Urinary bladder (tissue), 4 donors: ENCODE results near the gene RPTOR. TPM values are rescaled to one million over a fixed set of nuclear protein-coding genes. Genes with fewer than 3 reads are reported as not detected.

Experiments used
- DNase-seq: peaks from one replicate; pipeline ENCODE4 v3.0.0-alpha.2; 2015; ENCODE audit errors: extremely low spot score
- H3K27ac ChIP-seq: one replicate; pipeline ENCODE4 v1.5.1; 2013; ENCODE audit warnings: low read depth, mild to moderate bottlenecking, moderate library complexity
- H3K36me3 ChIP-seq: one replicate; pipeline ENCODE4 v1.6.1; 2013; ENCODE audit warnings: mild to moderate bottlenecking, moderate library complexity; ENCODE audit not compliant: insufficient read depth
- H3K4me1 ChIP-seq: one replicate; pipeline ENCODE4 v1.6.1; 2013; ENCODE audit warnings: mild to moderate bottlenecking, moderate library complexity; ENCODE audit not compliant: insufficient read depth
- H3K4me3 ChIP-seq: one replicate; pipeline ENCODE4 v1.5.1; 2013; ENCODE audit warnings: low read depth, low read length
- WGBS: extraction: QIAGEN DNeasy Blood & Tissue Kit; methylation state at CpG from one replicate; pipeline ENCODE4 v1.1.7; 2013; 5-methylcytosine and 5-hydroxymethylcytosine counted together
- polyA plus RNA-seq: library from polyadenylated mRNA; stranded (reverse); fragments of 200-250 nt; gene quantifications from one replicate; pipeline ENCODE4 v1.2.3, GENCODE V29; 2013
- total RNA-seq: library from RNA; depleted of rRNA; stranded (reverse); fragments of >200 nt; gene quantifications from one replicate; pipeline ENCODE4 v1.2.3, GENCODE V29; 2014
- donor health status: healthy with polysubstance abuse.
- donor health status: healthy.

RPTOR gene
- total and polyA plus RNA-seq, 2 donors = 23.5 to 54.1 TPM

DNA sequence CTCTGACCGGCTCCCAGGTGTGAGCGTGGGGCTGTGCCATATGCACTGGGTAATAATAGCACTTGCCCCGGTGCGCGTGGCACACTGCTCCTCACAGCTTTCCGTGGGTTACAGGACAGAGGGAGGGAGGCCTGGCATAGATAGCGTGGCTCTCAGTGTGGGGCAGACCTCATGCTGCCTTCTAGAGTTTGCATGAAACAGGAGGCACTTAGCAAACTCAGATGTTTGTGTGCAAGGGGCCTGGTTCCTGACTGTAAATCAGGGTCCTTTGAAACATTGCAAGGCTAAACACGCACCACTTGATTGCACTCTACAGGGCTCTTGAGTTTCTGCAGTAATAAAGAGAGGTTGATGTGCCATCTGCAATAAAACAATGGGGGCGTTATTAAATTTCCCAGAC lies 101.7 kb downstream of the RPTOR start:
- H3K27ac ChIP-seq = no peak overlapping the region
- H3K36me3 ChIP-seq = no peaks in the 10 kb centered on the region
- DNase-seq = no peak
- 92% methylated on average over 9 of the region's 9 CpGs for WGBS
- H3K4me1 ChIP-seq = no peaks in the 10 kb centered on the region
- no peak overlapping the region for H3K4me3 ChIP-seq

DNA sequence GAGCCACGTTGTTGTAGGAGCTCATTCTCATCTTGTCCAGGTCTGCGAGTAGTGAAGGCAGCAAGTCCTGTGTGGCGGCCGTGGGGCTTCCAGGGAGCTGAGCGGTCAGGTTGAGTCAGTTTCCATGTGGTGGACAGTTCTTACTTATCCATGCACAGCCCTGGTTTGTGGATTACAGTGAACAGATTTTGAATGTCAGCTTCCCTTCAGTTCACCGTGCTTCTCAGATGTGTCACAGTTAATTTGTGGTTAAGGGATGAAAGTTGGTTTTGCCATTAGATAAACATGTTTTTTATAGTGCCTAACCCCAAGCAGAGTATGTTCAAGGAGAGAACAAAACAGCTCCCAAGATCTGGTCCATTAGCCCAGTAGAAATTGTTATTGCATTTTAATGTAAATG lies 103.1 kb downstream of the RPTOR start:
- 58% methylated on average over 6 of the region's 6 CpGs for WGBS
- DNase-seq = no peak
- Histone ChIP-seq H3K27ac (no peak overlapping the region), H3K4me3 (no peak overlapping the region), H3K4me1 (no peaks in the 10 kb centered on the region), H3K36me3 (no peaks in the 10 kb centered on the region)

DNA sequence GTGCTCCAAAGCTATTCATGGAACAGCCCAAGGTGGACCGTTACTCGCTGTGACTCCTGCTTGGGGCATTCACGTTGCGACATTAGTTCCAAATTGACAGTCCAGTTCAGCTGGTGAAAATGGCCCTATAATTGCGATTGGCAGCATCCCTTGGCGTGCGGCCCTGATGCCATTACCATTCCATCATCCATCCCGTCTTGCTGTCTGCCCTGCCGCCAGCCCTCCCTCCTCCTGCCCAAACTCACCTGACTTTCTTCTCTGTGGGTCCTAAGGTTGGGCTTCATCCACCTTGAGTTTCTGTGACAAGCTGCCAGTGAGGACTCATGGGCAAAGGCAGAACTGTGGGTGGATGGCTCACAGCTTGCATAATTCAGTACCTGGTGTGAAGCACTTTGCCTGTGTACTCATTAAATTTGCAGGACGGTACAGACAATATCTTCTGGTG lies 104.6 kb downstream of the RPTOR start:
- no peak overlapping the region for H3K27ac ChIP-seq
- 90% methylated on average over 10 of the region's 10 CpGs for WGBS
- no peak overlapping the region for H3K4me3 ChIP-seq
- no peaks in the 10 kb centered on the region for H3K4me1 ChIP-seq
- no peak for DNase-seq
- no peaks in the 10 kb centered on the region for H3K36me3 ChIP-seq

DNA sequence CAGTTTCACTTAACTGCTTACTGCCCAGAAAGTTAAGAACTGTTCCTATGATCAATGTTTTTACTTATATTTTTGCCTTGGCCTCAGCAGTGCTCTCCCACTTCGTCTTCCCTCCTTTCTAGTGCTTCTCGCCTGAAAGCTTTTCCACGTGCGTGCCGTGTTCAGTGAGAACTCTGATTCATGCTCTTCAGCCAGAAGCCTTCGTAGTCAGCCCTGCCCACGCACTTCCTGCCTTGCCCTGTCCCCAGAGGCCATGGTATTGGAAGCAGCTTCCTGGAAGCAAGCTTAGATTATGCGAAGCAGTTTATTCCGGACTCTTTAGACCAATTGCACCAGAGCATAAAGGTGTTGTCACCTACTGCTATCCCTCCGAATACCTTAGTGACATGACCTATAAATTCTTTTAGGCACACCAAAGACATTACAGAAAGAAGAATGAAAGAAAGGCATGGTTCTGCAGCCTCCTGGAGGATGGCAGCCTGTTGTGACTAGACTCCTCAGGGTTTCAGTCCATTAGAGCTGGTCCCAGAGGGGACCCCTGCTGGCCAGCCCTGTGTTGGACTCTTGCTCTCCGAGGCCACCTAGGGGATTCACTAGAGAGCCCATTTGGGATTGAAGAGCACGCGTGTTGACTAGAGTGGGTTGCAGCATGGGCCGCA lies 105.2 kb downstream of the RPTOR start:
- WGBS = 77% methylated on average over 14 of the region's 14 CpGs
- no peak overlapping the region for H3K27ac ChIP-seq
- H3K36me3 ChIP-seq = no peaks in the 10 kb centered on the region
- no peak overlapping the region for H3K4me3 ChIP-seq
- no peaks in the 10 kb centered on the region for H3K4me1 ChIP-seq
- DNase-seq = no peak

DNA sequence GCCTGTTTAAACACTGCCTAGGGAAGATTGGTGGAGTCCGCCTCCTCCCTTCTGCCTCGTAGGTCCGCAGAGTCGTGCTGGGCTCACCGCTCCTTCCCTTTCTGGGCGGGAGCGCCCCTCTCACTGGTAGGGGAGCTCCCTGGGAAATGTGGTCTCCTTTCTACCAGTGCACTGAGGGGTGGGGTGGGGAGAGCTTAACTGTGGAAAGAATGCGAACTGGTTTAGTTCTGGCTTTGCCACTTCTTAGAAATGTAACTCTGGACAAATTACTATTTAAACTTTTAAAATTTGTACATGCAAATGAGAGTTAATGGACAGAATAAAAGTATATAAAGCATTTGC lies 105.7 kb downstream of the RPTOR start:
- no peak overlapping the region for H3K27ac ChIP-seq

DNA sequence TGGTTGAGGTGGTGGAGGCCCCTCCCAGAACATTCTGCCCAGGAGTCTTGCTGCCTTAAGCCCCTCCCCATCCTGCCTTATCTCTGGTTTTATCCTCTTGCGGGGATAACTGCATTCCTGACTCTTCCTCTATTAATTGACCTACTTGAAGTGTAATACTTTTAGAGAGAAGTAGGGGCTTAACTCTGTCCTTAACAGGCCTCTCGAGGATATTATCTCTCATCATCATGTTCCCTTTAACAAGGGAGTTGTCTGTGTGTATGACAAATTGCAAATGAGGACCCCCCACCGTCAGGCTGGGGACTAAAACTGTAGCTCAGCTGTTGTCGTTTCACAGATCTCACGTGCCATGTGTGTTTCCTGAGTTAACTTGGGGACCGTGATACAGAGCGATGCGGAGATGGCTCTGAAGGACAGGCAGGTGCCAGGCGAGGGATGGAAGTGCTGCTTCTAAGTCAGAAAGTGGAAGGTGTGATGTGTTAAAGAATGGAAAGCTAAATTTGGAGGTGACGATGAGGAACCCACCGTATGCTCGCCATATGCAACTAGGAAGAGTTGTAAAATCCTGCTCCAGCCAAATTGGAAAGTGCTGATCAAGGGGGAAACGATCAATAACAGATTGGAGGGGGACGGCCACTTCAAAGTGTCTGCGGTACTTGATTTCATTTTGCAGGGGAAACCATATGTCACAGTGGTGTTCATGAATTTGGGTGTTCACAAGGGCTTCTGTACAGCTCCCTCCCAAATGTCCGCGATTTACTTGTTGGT lies 106.3 kb downstream of the RPTOR start:
- Histone ChIP-seq H3K4me1 (no peaks in the 10 kb centered on the region), H3K4me3 (no peak overlapping the region), H3K36me3 (no peaks in the 10 kb centered on the region), H3K27ac (no peak overlapping the region)
- no peak for DNase-seq
- 86% methylated on average over 17 of the region's 17 CpGs for WGBS

More for the DNA sequence above, 105.7 kb downstream of the RPTOR start:
- WGBS = 90% methylated on average over 8 of the region's 8 CpGs
- no peak for DNase-seq
- Histone ChIP-seq H3K4me1 (no peaks in the 10 kb centered on the region), H3K4me3 (no peak overlapping the region), H3K36me3 (no peaks in the 10 kb centered on the region)

DNA sequence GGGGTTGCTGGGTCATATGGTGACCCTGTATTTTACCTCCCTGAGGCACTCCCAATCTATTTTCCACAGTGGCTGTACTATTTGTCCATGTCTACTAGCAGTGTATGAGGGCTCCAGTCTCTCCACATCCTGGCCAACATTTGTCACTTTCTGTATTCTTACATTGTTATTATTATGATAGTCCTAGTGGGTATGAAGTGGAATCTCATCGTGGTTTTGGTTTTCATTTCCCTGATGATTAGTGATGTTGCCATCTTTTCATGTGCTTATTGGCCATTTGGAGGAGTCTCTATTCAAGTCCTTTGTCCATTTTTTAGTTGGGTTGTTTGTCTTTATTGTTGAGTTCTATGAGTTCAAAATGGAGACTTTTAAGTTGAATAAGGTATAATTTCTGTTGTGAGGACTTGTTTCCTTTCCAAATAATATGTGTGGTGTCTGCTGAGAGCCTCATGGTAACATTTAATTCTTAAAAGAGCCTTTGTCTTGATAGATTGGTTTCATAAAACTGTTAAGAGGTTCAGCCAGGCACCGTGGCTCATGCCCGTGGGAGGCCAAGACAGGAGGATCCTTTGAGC lies 108.2 kb downstream of the RPTOR start:
- no peak for DNase-seq
- H3K27ac ChIP-seq = no peak overlapping the region
- 90% methylated on average over 3 of the region's 3 CpGs for WGBS
- H3K36me3 ChIP-seq = no peaks in the 10 kb centered on the region
- no peaks in the 10 kb centered on the region for H3K4me1 ChIP-seq
- H3K4me3 ChIP-seq = no peak overlapping the region

DNA sequence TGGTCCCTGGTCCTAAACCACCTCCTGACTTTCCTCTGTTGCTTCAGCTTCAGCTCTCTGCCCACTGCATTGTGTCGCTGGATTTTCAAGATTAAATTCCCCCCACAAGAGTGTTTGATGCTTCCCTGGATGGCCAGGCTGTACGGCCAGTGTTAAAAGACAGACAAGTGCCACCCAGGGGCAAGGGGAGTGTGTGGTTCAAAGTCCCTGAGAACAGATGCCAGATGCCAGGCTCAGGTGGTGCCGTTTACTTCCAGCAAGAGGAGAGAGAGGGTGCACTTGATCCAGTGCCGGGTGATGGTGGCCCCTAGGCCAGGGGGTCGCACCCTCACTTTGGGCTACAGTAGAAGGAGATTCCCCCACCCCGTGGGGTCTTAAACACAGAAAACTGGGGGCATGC lies 109.2 kb downstream of the RPTOR start:
- WGBS = 96% methylated on average over 6 of the region's 6 CpGs
- H3K4me3 ChIP-seq = no peak overlapping the region
- H3K4me1 ChIP-seq = no peaks in the 10 kb centered on the region
- H3K36me3 ChIP-seq = no peaks in the 10 kb centered on the region
- DNase-seq = no peak
- no peak overlapping the region for H3K27ac ChIP-seq

DNA sequence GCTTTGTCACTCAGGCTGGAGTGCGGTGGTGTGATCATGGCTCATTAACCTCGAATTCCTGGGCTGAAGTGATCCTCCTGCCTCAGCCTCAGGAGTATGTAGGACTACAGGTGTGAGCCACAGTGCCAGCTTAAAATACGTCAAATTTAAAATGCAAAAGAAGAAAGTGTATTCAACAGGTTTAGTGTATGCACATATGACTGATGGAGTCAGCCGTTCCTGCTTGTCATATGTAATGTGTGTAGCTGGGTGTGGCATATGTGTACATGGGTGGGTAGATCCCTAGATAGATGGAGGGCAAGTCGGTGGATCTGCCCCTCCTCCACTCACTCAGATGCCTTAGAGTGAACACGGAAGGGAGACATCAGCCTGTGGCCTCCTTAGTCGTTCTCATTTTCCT lies 111.0 kb downstream of the RPTOR start:
- no peak overlapping the region for H3K27ac ChIP-seq
- no peak for DNase-seq
- 94% methylated on average over 7 of the region's 7 CpGs for WGBS
- H3K4me3 ChIP-seq = no peak overlapping the region
- no peaks in the 10 kb centered on the region for H3K4me1 ChIP-seq
- no peaks in the 10 kb centered on the region for H3K36me3 ChIP-seq

DNA sequence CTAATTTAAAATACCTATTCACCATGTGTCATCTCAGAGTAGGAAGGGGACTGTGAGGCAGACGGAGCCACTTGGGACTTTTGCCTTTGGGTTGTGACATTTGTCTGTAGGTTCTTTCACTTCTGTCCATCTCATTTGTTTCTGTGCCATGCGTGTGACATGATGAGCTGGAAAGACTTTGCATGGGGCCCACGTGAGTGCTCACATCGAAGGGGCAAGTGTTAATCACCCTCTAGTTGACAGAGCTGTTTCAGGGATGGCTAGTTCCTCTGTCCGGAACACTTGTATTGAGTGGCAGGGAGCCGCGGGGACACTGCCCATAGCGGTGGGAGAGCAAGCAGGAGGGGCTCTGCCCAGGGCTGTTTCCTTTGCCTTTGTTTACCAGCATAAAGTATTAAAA lies 112.0 kb downstream of the RPTOR start:
- Histone ChIP-seq H3K4me1 (no peaks in the 10 kb centered on the region), H3K36me3 (no peaks in the 10 kb centered on the region), H3K27ac (no peak overlapping the region), H3K4me3 (no peak overlapping the region)
- 67% methylated on average over 8 of the region's 8 CpGs for WGBS
- DNase-seq = no peak

DNA sequence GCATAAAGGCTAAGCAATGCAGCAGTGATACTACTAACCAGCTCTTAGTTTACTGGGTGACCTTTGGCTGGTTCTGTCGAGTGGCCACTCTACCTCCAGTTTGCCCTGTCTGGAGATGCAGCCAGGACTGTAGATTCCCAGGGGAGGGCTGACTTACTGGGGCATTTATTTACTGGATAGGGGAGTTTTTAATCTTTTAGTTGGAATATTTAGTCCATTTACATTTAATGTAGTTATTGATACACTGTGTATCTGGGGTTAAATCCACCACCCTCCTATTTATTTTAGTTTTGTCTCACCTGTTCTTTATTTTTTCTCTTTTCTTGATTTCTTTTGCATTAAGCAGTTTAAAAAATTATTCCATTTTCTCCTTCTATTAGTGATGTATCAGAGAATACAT lies 112.9 kb downstream of the RPTOR start:
- H3K4me1 ChIP-seq = no peaks in the 10 kb centered on the region
- no peak for DNase-seq
- WGBS = 85% methylated on average over 1 of the region's 1 CpG
- no peak overlapping the region for H3K27ac ChIP-seq
- no peaks in the 10 kb centered on the region for H3K36me3 ChIP-seq
- H3K4me3 ChIP-seq = no peak overlapping the region

DNA sequence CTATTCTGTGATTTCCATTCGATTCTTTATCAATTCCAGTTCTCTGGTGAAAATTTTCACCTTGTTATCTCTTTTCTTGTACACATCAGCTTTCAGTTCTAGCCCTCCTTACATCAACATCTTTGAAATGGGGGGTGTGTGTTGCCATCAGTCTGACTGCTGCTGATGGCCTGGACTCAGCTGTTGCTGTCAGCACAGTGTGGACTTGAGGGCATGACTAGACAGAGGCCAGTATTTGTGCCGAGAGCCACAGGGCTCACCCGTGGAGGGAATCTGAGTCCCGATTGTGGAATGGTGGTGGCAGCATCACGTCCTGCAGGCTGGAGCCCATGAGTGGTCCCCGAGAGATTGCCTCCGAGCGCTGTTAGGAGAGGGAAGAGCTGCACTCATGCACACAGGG lies 114.2 kb downstream of the RPTOR start:
- no peak overlapping the region for H3K4me3 ChIP-seq
- no peak for DNase-seq
- 95% methylated on average over 8 of the region's 8 CpGs for WGBS
- H3K4me1 ChIP-seq = no peaks in the 10 kb centered on the region
- no peaks in the 10 kb centered on the region for H3K36me3 ChIP-seq
- no peak overlapping the region for H3K27ac ChIP-seq

DNA sequence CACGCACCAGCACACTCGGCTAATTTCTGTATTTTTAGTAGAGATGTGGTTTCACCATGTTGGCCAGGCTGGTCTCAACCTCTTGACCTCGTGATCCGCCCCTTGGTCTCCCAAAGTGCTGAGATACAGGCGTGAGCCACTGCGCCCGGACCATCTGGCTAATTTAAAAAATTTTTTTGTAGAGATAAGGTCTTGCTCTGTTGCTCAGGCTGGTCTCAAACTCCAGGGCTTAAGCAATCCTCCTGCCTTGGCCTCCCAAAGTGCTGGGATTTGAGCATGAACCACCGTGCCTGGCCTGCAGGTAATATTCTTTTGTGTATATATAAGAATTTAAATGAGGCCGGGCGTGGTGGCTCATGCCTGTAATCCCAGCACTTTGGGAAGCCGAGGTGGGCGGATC lies 115.0 kb downstream of the RPTOR start:
- WGBS = 97% methylated on average over 12 of the region's 12 CpGs
- Histone ChIP-seq H3K4me3 (no peak overlapping the region), H3K36me3 (no peaks in the 10 kb centered on the region), H3K27ac (no peak overlapping the region), H3K4me1 (no peaks in the 10 kb centered on the region)
- no peak for DNase-seq

DNA sequence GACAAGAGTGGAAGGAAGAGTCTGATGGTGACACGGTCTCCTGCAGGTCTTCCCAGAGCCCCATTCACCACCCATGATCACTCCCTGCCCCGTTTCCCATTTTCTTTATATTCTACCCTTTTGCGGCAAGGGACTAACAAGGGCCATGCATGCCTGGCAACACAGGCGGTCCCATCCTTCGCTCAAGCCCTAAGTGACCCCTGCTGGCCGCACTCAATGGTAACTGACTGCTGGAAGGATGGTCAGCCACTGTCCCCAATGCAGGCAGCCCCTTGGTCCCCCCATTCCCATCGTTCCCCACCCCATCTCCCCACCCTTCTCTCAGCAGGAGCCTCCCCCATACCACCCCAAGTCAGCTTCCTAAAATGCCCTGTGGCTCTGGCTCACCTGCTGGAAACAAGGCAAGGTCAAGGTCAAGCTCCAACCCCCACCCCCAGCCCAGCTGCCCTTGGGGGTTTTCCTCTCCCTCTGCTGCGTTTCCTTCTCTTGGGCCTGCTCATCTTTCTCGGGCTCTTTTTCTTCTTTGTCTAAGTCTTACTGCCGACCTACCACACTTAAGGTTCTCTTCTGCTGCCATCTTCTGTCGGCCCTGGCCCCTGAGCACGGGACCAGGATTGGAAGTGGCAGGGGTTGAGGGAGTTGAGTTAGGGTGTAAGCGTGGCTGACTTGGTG lies 116.0 kb downstream of the RPTOR start:
- H3K27ac ChIP-seq = no peak overlapping the region
- 89% methylated on average over 13 of the region's 13 CpGs for WGBS

More for the DNA sequence above, 116.0 kb downstream of the RPTOR start:
- no peak for DNase-seq
- no peak overlapping the region for H3K4me3 ChIP-seq
- no peaks in the 10 kb centered on the region for H3K36me3 ChIP-seq
- H3K4me1 ChIP-seq = no peaks in the 10 kb centered on the region
